ENCODE data around the gene EEA1.

The EEA1 gene

GRCh38 chr12:92921877-92922276 lies 7.2 kb downstream of the EEA1 start:
- no peaks in the 10 kb centered on the region for H3K27me3 ChIP-seq (ENCODE audit: control insufficient read depth, insufficient read depth, low read length, poor library complexity, severe bottlenecking)
- H3K9me3 ChIP-seq (ENCODE audit: control insufficient read depth, low read length): no peaks in the 10 kb centered on the region
- WGBS, 2 experiments: 91 to 98% methylated on average over 1 of the region's 1 CpG
- no peaks in the 10 kb centered on the region for H3K36me3 ChIP-seq (ENCODE audit: control insufficient read depth, insufficient read depth, low read length)
- H3K4me1 ChIP-seq (ENCODE audit: control insufficient read depth, insufficient read depth, low read length): peaks cover 2% of the 10 kb centered on the region
- no peak overlapping the region for H3K4me3 ChIP-seq (ENCODE audit: insufficient read depth, low read depth, low read length)
- H3K27ac ChIP-seq (ENCODE audit: insufficient read depth, low read depth, low read length, poor library complexity, severe bottlenecking): no peak overlapping the region

GRCh38 chr12:92915365-92915764 lies 13.7 kb downstream of the EEA1 start:
- H3K4me3 ChIP-seq (ENCODE audit: insufficient read depth, low read depth, low read length): no peak overlapping the region
- no peak overlapping the region for H3K27ac ChIP-seq (ENCODE audit: insufficient read depth, low read depth, low read length, poor library complexity, severe bottlenecking)
- no peaks in the 10 kb centered on the region for H3K4me1 ChIP-seq (ENCODE audit: control insufficient read depth, insufficient read depth, low read length)
- no peaks in the 10 kb centered on the region for H3K27me3 ChIP-seq (ENCODE audit: control insufficient read depth, insufficient read depth, low read length, poor library complexity, severe bottlenecking)
- no peaks in the 10 kb centered on the region for H3K9me3 ChIP-seq (ENCODE audit: control insufficient read depth, low read length)
- 93 to 94% methylated on average over 2 of the region's 2 CpGs for WGBS, 2 experiments
- H3K36me3 ChIP-seq (ENCODE audit: control insufficient read depth, insufficient read depth, low read length): no peaks in the 10 kb centered on the region

GRCh38 chr12:92914170-92914569 lies 14.9 kb downstream of the EEA1 start:
- H3K4me1 ChIP-seq (ENCODE audit: control insufficient read depth, insufficient read depth, low read length): no peaks in the 10 kb centered on the region
- H3K36me3 ChIP-seq (ENCODE audit: control insufficient read depth, insufficient read depth, low read length): no peaks in the 10 kb centered on the region
- H3K9me3 ChIP-seq (ENCODE audit: control insufficient read depth, low read length): no peaks in the 10 kb centered on the region
- H3K4me3 ChIP-seq (ENCODE audit: insufficient read depth, low read depth, low read length): no peak overlapping the region
- WGBS, 2 experiments: 87 to 99% methylated on average over 4 of the region's 4 CpGs
- no peak overlapping the region for H3K27ac ChIP-seq (ENCODE audit: insufficient read depth, low read depth, low read length, poor library complexity, severe bottlenecking)
- H3K27me3 ChIP-seq (ENCODE audit: control insufficient read depth, insufficient read depth, low read length, poor library complexity, severe bottlenecking): no peaks in the 10 kb centered on the region

- no peak overlapping the region for H3K4me3 ChIP-seq (ENCODE audit: insufficient read depth, low read depth, low read length)
- H3K9me3 ChIP-seq (ENCODE audit: control insufficient read depth, low read length): no peaks in the 10 kb centered on the region
- H3K27ac ChIP-seq (ENCODE audit: insufficient read depth, low read depth, low read length, poor library complexity, severe bottlenecking): no peak overlapping the region
- H3K27me3 ChIP-seq (ENCODE audit: control insufficient read depth, insufficient read depth, low read length, poor library complexity, severe bottlenecking): no peaks in the 10 kb centered on the region
- H3K36me3 ChIP-seq (ENCODE audit: control insufficient read depth, insufficient read depth, low read length): no peaks in the 10 kb centered on the region
- H3K4me1 ChIP-seq (ENCODE audit: control insufficient read depth, insufficient read depth, low read length): no peaks in the 10 kb centered on the region
- 90 to 91% methylated on average over 2 of the region's 2 CpGs for WGBS, 2 experiments
These were observed 16.4 kb downstream of the EEA1 start for GRCh38 chr12:92912672-92913071.

GRCh38 chr12:92912052-92912451 lies 17.0 kb downstream of the EEA1 start:
- H3K9me3 ChIP-seq (ENCODE audit: control insufficient read depth, low read length): no peaks in the 10 kb centered on the region
- H3K4me3 ChIP-seq (ENCODE audit: insufficient read depth, low read depth, low read length): no peak overlapping the region
- no peaks in the 10 kb centered on the region for H3K36me3 ChIP-seq (ENCODE audit: control insufficient read depth, insufficient read depth, low read length)
- H3K27ac ChIP-seq (ENCODE audit: insufficient read depth, low read depth, low read length, poor library complexity, severe bottlenecking): no peak overlapping the region
- 89 to 91% methylated on average over 3 of the region's 3 CpGs for WGBS, 2 experiments
- H3K27me3 ChIP-seq (ENCODE audit: control insufficient read depth, insufficient read depth, low read length, poor library complexity, severe bottlenecking): no peaks in the 10 kb centered on the region
- H3K4me1 ChIP-seq (ENCODE audit: control insufficient read depth, insufficient read depth, low read length): no peaks in the 10 kb centered on the region

GRCh38 chr12:92911339-92911738 lies 17.8 kb downstream of the EEA1 start:
- Histone ChIP-seq H3K36me3 (ENCODE audit: control insufficient read depth, insufficient read depth, low read length) (no peaks in the 10 kb centered on the region), H3K27me3 (ENCODE audit: control insufficient read depth, insufficient read depth, low read length, poor library complexity, severe bottlenecking) (no peaks in the 10 kb centered on the region), H3K4me3 (ENCODE audit: insufficient read depth, low read depth, low read length) (no peak overlapping the region), H3K27ac (ENCODE audit: insufficient read depth, low read depth, low read length, poor library complexity, severe bottlenecking) (no peak overlapping the region), H3K4me1 (ENCODE audit: control insufficient read depth, insufficient read depth, low read length) (no peaks in the 10 kb centered on the region), H3K9me3 (ENCODE audit: control insufficient read depth, low read length) (no peaks in the 10 kb centered on the region)
- 88 to 100% methylated on average over 1 to 2 of the region's 2 CpGs for WGBS, 2 experiments

- H3K4me1 ChIP-seq (ENCODE audit: control insufficient read depth, insufficient read depth, low read length): no peaks in the 10 kb centered on the region
- H3K9me3 ChIP-seq (ENCODE audit: control insufficient read depth, low read length): no peaks in the 10 kb centered on the region
- H3K27ac ChIP-seq (ENCODE audit: insufficient read depth, low read depth, low read length, poor library complexity, severe bottlenecking): no peak overlapping the region
- no peaks in the 10 kb centered on the region for H3K36me3 ChIP-seq (ENCODE audit: control insufficient read depth, insufficient read depth, low read length)
- no peaks in the 10 kb centered on the region for H3K27me3 ChIP-seq (ENCODE audit: control insufficient read depth, insufficient read depth, low read length, poor library complexity, severe bottlenecking)
- 50 to 86% methylated on average over 1 to 2 of the region's 3 CpGs for WGBS, 2 experiments
- no peak overlapping the region for H3K4me3 ChIP-seq (ENCODE audit: insufficient read depth, low read depth, low read length)
These were observed 21.0 kb downstream of the EEA1 start for GRCh38 chr12:92908108-92908507.

- Histone ChIP-seq H3K27ac (ENCODE audit: insufficient read depth, low read depth, low read length, poor library complexity, severe bottlenecking) (no peak overlapping the region), H3K9me3 (ENCODE audit: control insufficient read depth, low read length) (no peaks in the 10 kb centered on the region), H3K4me3 (ENCODE audit: insufficient read depth, low read depth, low read length) (no peak overlapping the region), H3K4me1 (ENCODE audit: control insufficient read depth, insufficient read depth, low read length) (no peaks in the 10 kb centered on the region), H3K27me3 (ENCODE audit: control insufficient read depth, insufficient read depth, low read length, poor library complexity, severe bottlenecking) (no peaks in the 10 kb centered on the region), H3K36me3 (ENCODE audit: control insufficient read depth, insufficient read depth, low read length) (no peaks in the 10 kb centered on the region)
- 93 to 95% methylated on average over 7 of the region's 7 CpGs for WGBS, 2 experiments
These were observed 23.1 kb downstream of the EEA1 start for GRCh38 chr12:92905811-92906554.

GRCh38 chr12:92905258-92905810 lies 23.8 kb downstream of the EEA1 start:
- H3K27ac ChIP-seq (ENCODE audit: insufficient read depth, low read depth, low read length, poor library complexity, severe bottlenecking): no peak overlapping the region
- no peaks in the 10 kb centered on the region for H3K4me1 ChIP-seq (ENCODE audit: control insufficient read depth, insufficient read depth, low read length)
- H3K36me3 ChIP-seq (ENCODE audit: control insufficient read depth, insufficient read depth, low read length): no peaks in the 10 kb centered on the region
- no peaks in the 10 kb centered on the region for H3K27me3 ChIP-seq (ENCODE audit: control insufficient read depth, insufficient read depth, low read length, poor library complexity, severe bottlenecking)
- 94 to 95% methylated on average over 9 of the region's 9 CpGs for WGBS, 2 experiments
- no peaks in the 10 kb centered on the region for H3K9me3 ChIP-seq (ENCODE audit: control insufficient read depth, low read length)
- H3K4me3 ChIP-seq (ENCODE audit: insufficient read depth, low read depth, low read length): no peak overlapping the region

GRCh38 chr12:92900941-92901340 lies 28.2 kb downstream of the EEA1 start:
- Histone ChIP-seq H3K4me3 (ENCODE audit: insufficient read depth, low read depth, low read length) (no peak overlapping the region), H3K4me1 (ENCODE audit: control insufficient read depth, insufficient read depth, low read length) (peaks cover 7% of the 10 kb centered on the region), H3K36me3 (ENCODE audit: control insufficient read depth, insufficient read depth, low read length) (no peaks in the 10 kb centered on the region), H3K9me3 (ENCODE audit: control insufficient read depth, low read length) (no peaks in the 10 kb centered on the region), H3K27me3 (ENCODE audit: control insufficient read depth, insufficient read depth, low read length, poor library complexity, severe bottlenecking) (no peaks in the 10 kb centered on the region), H3K27ac (ENCODE audit: insufficient read depth, low read depth, low read length, poor library complexity, severe bottlenecking) (no peak overlapping the region)
- WGBS, 2 experiments: 96 to 98% methylated on average over 6 of the region's 6 CpGs

Measured in ectodermal cell (in vitro differentiated cells).